HepG2 (cell line): ENCODE data around the gene RBM27. TPM values are rescaled to one million over a fixed set of nuclear protein-coding genes. Genes with fewer than 3 reads are reported as not detected.

Source experiments
- BRF2 ChIP-seq: sonication (generic); formaldehyde crosslinking; IDR thresholded peaks from 2 replicates; pipeline ENCODE4 v1.8.1; 2022; ENCODE audit warnings: mild to moderate bottlenecking, missing genetic modification reagents
- DDIT3 ChIP-seq: sonication (generic); formaldehyde crosslinking; IDR thresholded peaks from 2 replicates; pipeline ENCODE4 v1.4.0; 2020; ENCODE audit warnings: mild to moderate bottlenecking, missing genetic modification reagents
- ISX ChIP-seq: sonication (generic); formaldehyde crosslinking; conservative IDR thresholded peaks from 2 replicates; pipeline ENCODE4 v1.5.0; 2020; ENCODE audit warnings: missing genetic modification reagents
- NFYC ChIP-seq: IDR thresholded peaks from 2 replicates; pipeline ENCODE4 v1.6.1; 2016; ENCODE audit warnings: missing genetic modification reagents, missing compliant biosample characterization
- TRIM24 ChIP-seq: sonication (generic); formaldehyde crosslinking; IDR thresholded peaks from 2 replicates; pipeline ENCODE4 v1.8.0; 2022; ENCODE audit warnings: mild to moderate bottlenecking, missing genetic modification reagents
- ZEB1 ChIP-seq: IDR thresholded peaks from 2 replicates; pipeline ENCODE4 v1.6.1; 2012; ENCODE audit warnings: mild to moderate bottlenecking, low read depth, inconsistent platforms; ENCODE audit not compliant: insufficient replicate concordance
- ZNF280B ChIP-seq: sonication (generic); formaldehyde crosslinking; IDR thresholded peaks from 2 replicates; pipeline ENCODE4 v1.5.0; 2020; ENCODE audit warnings: missing genetic modification reagents, mild to moderate bottlenecking, borderline replicate concordance
- ZNF468 ChIP-seq: sonication (generic); formaldehyde crosslinking; IDR thresholded peaks from 2 replicates; pipeline ENCODE4 v1.8.0; 2022; ENCODE audit warnings: mild to moderate bottlenecking, moderate library complexity, missing genetic modification reagents
- ZNF710 ChIP-seq: sonication (generic); formaldehyde crosslinking; IDR thresholded peaks from 2 replicates; pipeline ENCODE4 v1.5.0; 2020; ENCODE audit warnings: mild to moderate bottlenecking, missing genetic modification reagents, borderline replicate concordance
- polyA plus RNA-seq, 8 experiments: library from polyadenylated mRNA; depleted of rRNA in 3 of 8; stranded (reverse) in 7 of 8; unstranded in 1 of 8; fragments of >200 nt; fragmentation: Illumina TruSeq in 4 of 8; extraction: Trizol in 4 of 8; gene quantifications; 2 replicates each; pipeline versions ENCODE4 v1.2.1 to v1.2.3, GENCODE V29; 2011 to 2016; ENCODE audit warnings: low read depth in 4 of 8, missing spikeins in 1 of 8, mixed read lengths in 1 of 8; ENCODE audit not compliant: insufficient read depth in 1 of 8
- total RNA-seq, 5 experiments: library from RNA; depleted of rRNA; stranded (reverse); fragments of >200 nt; fragmentation: Illumina TruSeq; extraction: Trizol; gene quantifications; 2 replicates each; pipeline ENCODE4 v1.2.3, GENCODE V29; 2016; ENCODE audit warnings: low read depth in 1 of 5
- TF ChIP-seq, protein P1 (sequence below): sonication (generic); formaldehyde crosslinking; IDR thresholded peaks from 2 replicates; pipeline ENCODE4 v1.9.0; 2021; ENCODE audit warnings: missing genetic modification reagents, mild to moderate bottlenecking, borderline replicate concordance
- TF ChIP-seq, protein P2 (sequence below): sonication (generic); formaldehyde crosslinking; IDR thresholded peaks from 2 replicates; pipeline ENCODE4 v1.5.0; 2020; ENCODE audit warnings: mild to moderate bottlenecking, missing genetic modification reagents
- TF ChIP-seq, protein P3 (sequence below): sonication (generic); formaldehyde crosslinking; IDR thresholded peaks from 2 replicates; pipeline ENCODE4 v1.4.0; 2020; ENCODE audit warnings: missing genetic modification reagents
- TF ChIP-seq, protein P4 (sequence below): sonication (generic); formaldehyde crosslinking; IDR thresholded peaks from 2 replicates; pipeline ENCODE4 v1.8.1; 2023; ENCODE audit warnings: mild to moderate bottlenecking, missing genetic modification reagents

Gene RBM27
- total and polyA plus RNA-seq, 2 of the 13 experiments (the other 11 are each of a cell fraction or from before 2014, with no cell fraction given): 12.9 to 23.4 TPM

DNA sequence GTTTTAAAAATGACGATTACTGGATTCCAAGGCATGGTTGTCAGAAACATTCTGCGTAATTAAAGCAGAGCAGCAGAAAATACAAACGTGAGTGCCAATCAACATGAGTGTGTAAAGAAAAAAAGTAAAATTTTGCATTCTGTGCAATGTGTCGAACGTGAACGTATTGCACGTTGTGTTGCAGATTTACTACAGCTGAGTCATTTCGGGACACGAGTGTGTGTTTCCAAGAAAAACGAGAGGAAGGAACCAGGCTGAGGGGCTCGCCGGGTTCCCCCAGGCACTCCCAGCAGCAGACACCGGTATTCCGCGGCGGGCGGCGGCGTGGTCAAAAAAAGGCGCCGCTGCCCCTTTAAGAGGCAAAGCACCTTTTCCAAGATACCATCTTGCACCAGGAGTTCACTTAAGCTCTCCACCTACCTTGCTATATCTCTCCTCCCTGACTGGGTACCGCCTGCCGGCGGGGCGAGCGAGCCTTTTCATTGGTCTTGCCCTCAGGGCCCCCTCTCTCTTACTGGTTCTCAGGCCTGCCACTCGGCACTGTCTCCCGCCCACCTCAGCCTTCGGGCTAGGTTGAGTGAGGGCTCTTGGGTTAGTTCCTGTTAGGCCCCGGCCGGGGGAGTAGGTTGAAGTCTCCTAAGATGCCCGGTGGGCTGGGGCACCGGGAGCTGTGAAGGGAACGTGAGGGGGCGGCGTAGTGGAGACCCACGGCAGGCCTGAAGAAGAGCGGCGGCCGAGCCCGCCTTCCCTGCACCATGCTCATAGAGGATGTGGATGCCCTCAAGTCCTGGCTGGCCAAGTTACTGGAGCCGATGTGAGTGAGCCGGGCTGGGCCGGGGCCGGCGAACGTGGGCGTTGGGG, at the start of gene RBM27 (continued):
- TF ChIP-seq ZNF280B (no peak), ISX (CRISPR knock-in tag) (no peak), ZNF710 (CRISPR knock-in tag) (no peak), BRF2 (CRISPR knock-in tag) (no peak), TRIM24 (CRISPR knock-in tag) (no peak), ZNF468 (CRISPR knock-in tag) (no peak), ZEB1 (no peak), DDIT3 (CRISPR knock-in tag) (no peak), NFYC (CRISPR knock-in tag) (peak; percentile 100)
- TF ChIP-seq, protein P1, sequence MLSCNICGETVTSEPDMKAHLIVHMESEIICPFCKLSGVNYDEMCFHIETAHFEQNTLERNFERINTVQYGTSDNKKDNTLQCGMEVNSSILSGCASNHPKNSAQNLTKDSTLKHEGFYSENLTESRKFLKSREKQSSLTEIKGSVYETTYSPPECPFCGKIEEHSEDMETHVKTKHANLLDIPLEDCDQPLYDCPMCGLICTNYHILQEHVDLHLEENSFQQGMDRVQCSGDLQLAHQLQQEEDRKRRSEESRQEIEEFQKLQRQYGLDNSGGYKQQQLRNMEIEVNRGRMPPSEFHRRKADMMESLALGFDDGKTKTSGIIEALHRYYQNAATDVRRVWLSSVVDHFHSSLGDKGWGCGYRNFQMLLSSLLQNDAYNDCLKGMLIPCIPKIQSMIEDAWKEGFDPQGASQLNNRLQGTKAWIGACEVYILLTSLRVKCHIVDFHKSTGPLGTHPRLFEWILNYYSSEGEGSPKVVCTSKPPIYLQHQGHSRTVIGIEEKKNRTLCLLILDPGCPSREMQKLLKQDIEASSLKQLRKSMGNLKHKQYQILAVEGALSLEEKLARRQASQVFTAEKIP (CRISPR knock-in tag): no peak
- TF ChIP-seq, protein P2, sequence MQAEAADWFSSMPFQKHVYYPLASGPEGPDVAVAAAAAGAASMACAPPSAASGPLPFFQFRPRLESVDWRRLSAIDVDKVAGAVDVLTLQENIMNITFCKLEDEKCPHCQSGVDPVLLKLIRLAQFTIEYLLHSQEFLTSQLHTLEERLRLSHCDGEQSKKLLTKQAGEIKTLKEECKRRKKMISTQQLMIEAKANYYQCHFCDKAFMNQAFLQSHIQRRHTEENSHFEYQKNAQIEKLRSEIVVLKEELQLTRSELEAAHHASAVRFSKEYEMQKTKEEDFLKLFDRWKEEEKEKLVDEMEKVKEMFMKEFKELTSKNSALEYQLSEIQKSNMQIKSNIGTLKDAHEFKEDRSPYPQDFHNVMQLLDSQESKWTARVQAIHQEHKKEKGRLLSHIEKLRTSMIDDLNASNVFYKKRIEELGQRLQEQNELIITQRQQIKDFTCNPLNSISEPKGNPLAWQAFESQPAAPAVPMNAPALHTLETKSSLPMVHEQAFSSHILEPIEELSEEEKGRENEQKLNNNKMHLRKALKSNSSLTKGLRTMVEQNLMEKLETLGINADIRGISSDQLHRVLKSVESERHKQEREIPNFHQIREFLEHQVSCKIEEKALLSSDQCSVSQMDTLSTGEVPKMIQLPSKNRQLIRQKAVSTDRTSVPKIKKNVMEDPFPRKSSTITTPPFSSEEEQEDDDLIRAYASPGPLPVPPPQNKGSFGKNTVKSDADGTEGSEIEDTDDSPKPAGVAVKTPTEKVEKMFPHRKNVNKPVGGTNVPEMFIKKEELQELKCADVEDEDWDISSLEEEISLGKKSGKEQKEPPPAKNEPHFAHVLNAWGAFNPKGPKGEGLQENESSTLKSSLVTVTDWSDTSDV (CRISPR knock-in tag): no peak
- TF ChIP-seq, protein P3, sequence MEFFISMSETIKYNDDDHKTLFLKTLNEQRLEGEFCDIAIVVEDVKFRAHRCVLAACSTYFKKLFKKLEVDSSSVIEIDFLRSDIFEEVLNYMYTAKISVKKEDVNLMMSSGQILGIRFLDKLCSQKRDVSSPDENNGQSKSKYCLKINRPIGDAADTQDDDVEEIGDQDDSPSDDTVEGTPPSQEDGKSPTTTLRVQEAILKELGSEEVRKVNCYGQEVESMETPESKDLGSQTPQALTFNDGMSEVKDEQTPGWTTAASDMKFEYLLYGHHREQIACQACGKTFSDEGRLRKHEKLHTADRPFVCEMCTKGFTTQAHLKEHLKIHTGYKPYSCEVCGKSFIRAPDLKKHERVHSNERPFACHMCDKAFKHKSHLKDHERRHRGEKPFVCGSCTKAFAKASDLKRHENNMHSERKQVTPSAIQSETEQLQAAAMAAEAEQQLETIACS (CRISPR knock-in tag): no peak
- TF ChIP-seq, protein P4, sequence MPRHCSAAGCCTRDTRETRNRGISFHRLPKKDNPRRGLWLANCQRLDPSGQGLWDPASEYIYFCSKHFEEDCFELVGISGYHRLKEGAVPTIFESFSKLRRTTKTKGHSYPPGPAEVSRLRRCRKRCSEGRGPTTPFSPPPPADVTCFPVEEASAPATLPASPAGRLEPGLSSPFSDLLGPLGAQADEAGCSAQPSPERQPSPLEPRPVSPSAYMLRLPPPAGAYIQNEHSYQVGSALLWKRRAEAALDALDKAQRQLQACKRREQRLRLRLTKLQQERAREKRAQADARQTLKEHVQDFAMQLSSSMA (CRISPR knock-in tag): no peak
